ENCODE results near the gene GPRIN3.

The GPRIN3 gene

GRCh38 chr4:89307446-89308160, at the start of gene GPRIN3:
TSS of gene GPRIN3 (minus strand) at chr4:89307800. CDS start at chr4:89250110, 57,690 bp downstream.
- peak; percentile 77 for DNase-seq

GRCh38 chr4:89357340-89357739, 49.7 kb upstream of the GPRIN3 start:
- DNase-seq: no peak

- no peak for DNase-seq
Observed at GRCh38 chr4:89356086-89356485, 48.5 kb upstream of the GPRIN3 start.

GRCh38 chr4:89353514-89353913, 45.9 kb upstream of the GPRIN3 start:
- no peak for DNase-seq

- no peak for DNase-seq
Observed at GRCh38 chr4:89352541-89352940, 44.9 kb upstream of the GPRIN3 start.

- DNase-seq: no peak
Observed at GRCh38 chr4:89351201-89351600, 43.6 kb upstream of the GPRIN3 start.

GRCh38 chr4:89347363-89348025, 39.9 kb upstream of the GPRIN3 start:
- DNase-seq: no peak

GRCh38 chr4:89344571-89344970, 37.0 kb upstream of the GPRIN3 start:
- DNase-seq: no peak

- no peak for DNase-seq
Observed at GRCh38 chr4:89338206-89338605, 30.6 kb upstream of the GPRIN3 start.

- DNase-seq: no peak
Observed at GRCh38 chr4:89337681-89338080, 30.1 kb upstream of the GPRIN3 start.

GRCh38 chr4:89336818-89337420, 29.3 kb upstream of the GPRIN3 start:
- DNase-seq: peak; percentile 17

- DNase-seq: no peak
Observed at GRCh38 chr4:89334830-89335229, 27.2 kb upstream of the GPRIN3 start.

GRCh38 chr4:89334311-89334710, 26.7 kb upstream of the GPRIN3 start:
- DNase-seq: no peak

GRCh38 chr4:89331686-89332544, 24.3 kb upstream of the GPRIN3 start:
- no peak for DNase-seq

GRCh38 chr4:89331197-89331596, 23.6 kb upstream of the GPRIN3 start:
- DNase-seq: no peak

GRCh38 chr4:89329280-89329679, 21.7 kb upstream of the GPRIN3 start:
- DNase-seq: no peak

- no peak for DNase-seq
Observed at GRCh38 chr4:89324671-89325070, 17.1 kb upstream of the GPRIN3 start.

GRCh38 chr4:89322671-89323070, 15.1 kb upstream of the GPRIN3 start:
- no peak for DNase-seq

- DNase-seq: no peak
Observed at GRCh38 chr4:89319756-89320155, 12.2 kb upstream of the GPRIN3 start.

- peak; percentile 36 for DNase-seq
Observed at GRCh38 chr4:89316931-89317366, 9.3 kb upstream of the GPRIN3 start.

- no peak for DNase-seq
Observed at GRCh38 chr4:89316211-89316610, 8.6 kb upstream of the GPRIN3 start.

GRCh38 chr4:89314291-89314690, 6.7 kb upstream of the GPRIN3 start:
- DNase-seq: no peak

GRCh38 chr4:89312066-89312465, 4.5 kb upstream of the GPRIN3 start:
- DNase-seq: no peak

Data from stimulated activated CD4-positive, alpha-beta T cell treated with anti-CD3 and anti-CD28 coated beads, Interleukin-4, amount 100 ng/mL, for 24 hours (primary cell).